AG09319 (cell line): Measurements from ENCODE around the gene POT1.
"Not testable (repeated sequence)": the region's sequence is repeated elsewhere in the genome, so short reads cannot be mapped to it uniquely, and the experiment has no call there.

Source experiments
- DNase-seq: peaks from one replicate; pipeline ENCODE4 v3.0.0-alpha.2; 2010; ENCODE audit warnings: low read depth; ENCODE audit errors: extremely low read depth
- CTCF ChIP-seq: IDR thresholded peaks from 2 replicates; pipeline ENCODE4 v1.5.1; 2011; ENCODE audit warnings: low read depth, mild to moderate bottlenecking, inconsistent platforms, low read length, moderate library complexity

POT1 gene

GRCh38 chr7:124929467-124930172 is at the start of gene POT1:
Gene POT1 (minus strand): TSS chr7:124929825. CDS start chr7:124897173, 32,652 bp downstream.
- no peak for TF ChIP-seq CTCF
- DNase-seq, result peak; percentile 99

- not testable (repeated sequence) for DNase-seq
Measured at GRCh38 chr7:124975131-124975530, 45.5 kb upstream of the POT1 start.

- DNase-seq, result no peak
- TF ChIP-seq CTCF, result no peak
Measured at GRCh38 chr7:124965553-124965952, 35.9 kb upstream of the POT1 start.

- no peak for DNase-seq
- TF ChIP-seq CTCF, result no peak
Measured at GRCh38 chr7:124959676-124960075, 30.1 kb upstream of the POT1 start.

GRCh38 chr7:124957952-124958351 is 28.3 kb upstream of the POT1 start:
- DNase-seq, result not testable (repeated sequence)

GRCh38 chr7:124956160-124956559 is 26.5 kb upstream of the POT1 start:
- TF ChIP-seq CTCF, result no peak
- no peak for DNase-seq

- no peak for TF ChIP-seq CTCF
Measured at GRCh38 chr7:124954790-124955189, 25.2 kb upstream of the POT1 start.

GRCh38 chr7:124945680-124946079 is 16.1 kb upstream of the POT1 start:
- no peak for TF ChIP-seq CTCF
- no peak for DNase-seq

More at GRCh38 chr7:124954790-124955189, 25.2 kb upstream of the POT1 start:
- no peak for DNase-seq
